Glomerular visceral epithelial cell (primary cell): ENCODE measurements around the gene PIEZO1.

Experiments
- DNase-seq: peaks from one replicate; pipeline ENCODE4 v3.0.0-alpha.2; 2016; ENCODE audit errors: extremely low spot score

The PIEZO1 gene

DNA sequence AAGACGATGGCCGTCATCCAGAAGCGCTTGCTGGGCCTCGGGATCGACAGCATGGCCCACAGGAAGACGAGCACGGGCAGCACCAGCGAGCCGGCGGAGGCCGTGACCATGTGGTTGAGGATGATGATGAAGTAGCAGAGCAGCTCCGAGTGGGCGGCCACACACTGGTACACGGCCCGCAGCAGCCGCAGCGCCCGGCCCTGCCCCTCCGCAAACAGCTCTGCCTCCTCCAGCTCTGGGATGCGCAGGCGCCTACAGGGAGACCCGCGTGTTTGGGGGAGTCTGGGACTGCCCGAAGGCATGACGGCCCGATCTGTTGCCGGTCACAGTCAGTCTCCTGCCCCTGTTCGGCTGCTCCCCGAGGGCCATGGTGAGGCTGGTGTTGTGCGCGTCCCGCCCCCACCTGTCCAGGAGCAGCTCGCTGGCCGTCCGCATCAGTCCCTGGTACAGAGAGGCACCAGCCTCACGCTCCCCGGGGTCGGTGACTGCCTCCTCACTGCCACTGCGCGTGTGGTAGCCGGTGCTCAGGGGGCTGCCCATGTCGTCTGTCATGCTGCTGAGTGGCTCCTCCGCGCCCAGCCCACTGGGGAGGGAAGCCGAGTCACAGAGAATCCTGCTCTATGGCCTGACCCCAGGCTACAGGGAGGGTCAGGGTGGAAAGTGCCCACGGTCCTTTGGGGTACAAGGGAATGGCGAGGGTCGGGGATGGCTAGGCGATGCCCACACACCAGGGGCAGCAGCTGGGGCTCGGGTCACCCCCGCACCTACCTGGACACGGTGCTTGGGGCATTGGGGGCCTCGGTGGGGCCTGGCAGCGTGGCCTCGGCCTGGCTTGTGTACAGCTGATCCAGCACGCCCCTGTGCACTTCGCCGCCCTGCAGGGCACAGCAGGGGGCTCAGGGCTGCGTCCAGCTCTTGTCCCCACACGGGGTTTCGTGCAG, 62.9 kb downstream of the PIEZO1 start:
- no peak for DNase-seq

GRCh38 chr16:88721236-88721635, 63.8 kb downstream of the PIEZO1 start:
- DNase-seq: no peak

GRCh38 chr16:88720396-88720970, 64.5 kb downstream of the PIEZO1 start:
- DNase-seq: no peak

DNA sequence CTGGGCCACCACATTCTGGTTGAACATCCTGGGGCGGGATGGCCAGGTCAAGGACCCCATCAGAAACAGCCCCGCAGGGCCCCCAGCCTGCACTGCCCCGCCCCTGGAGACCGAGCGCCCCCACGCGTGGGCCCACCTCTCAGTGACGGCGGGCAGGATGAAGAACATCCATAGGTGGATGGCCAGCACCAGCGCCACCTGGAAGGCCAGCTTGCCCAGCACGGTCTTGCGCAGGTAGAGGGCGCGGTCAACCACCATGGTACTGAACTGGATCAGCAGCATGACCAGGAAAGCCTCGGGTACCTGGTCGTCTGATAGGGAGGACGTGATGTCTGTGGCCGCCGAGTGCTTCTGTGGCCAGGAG, 65.1 kb downstream of the PIEZO1 start:
- no peak for DNase-seq

- DNase-seq: no peak
Observed at GRCh38 chr16:88719267-88719932, 65.6 kb downstream of the PIEZO1 start.

GRCh38 chr16:88718178-88718577, 66.8 kb downstream of the PIEZO1 start:
- DNase-seq: no peak

GRCh38 chr16:88716601-88717001, 68.4 kb downstream of the PIEZO1 start:
- DNase-seq: no peak

DNA sequence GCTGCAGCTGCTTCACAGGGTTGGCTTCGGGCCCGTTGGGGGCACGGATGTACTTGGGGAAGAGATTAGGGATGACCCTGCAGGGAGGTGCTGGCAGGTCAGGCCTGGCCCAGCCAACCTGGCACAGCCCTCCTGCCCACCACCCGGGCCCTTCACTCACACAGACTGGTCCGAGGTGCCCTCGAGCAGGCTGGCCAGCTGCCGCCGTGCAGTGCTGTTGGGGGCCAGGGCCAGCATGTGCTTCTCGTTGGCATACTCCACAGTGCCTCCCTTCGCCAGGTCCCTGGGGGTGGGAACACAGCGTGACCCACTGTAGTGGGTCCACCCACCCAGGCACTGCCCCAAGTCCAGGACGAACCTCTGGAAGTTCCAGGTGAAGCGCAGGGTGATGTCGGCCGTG, 68.8 kb downstream of the PIEZO1 start:
- no peak for DNase-seq

GRCh38 chr16:88715312-88716190, 69.5 kb downstream of the PIEZO1 start:
- no peak for DNase-seq

DNA sequence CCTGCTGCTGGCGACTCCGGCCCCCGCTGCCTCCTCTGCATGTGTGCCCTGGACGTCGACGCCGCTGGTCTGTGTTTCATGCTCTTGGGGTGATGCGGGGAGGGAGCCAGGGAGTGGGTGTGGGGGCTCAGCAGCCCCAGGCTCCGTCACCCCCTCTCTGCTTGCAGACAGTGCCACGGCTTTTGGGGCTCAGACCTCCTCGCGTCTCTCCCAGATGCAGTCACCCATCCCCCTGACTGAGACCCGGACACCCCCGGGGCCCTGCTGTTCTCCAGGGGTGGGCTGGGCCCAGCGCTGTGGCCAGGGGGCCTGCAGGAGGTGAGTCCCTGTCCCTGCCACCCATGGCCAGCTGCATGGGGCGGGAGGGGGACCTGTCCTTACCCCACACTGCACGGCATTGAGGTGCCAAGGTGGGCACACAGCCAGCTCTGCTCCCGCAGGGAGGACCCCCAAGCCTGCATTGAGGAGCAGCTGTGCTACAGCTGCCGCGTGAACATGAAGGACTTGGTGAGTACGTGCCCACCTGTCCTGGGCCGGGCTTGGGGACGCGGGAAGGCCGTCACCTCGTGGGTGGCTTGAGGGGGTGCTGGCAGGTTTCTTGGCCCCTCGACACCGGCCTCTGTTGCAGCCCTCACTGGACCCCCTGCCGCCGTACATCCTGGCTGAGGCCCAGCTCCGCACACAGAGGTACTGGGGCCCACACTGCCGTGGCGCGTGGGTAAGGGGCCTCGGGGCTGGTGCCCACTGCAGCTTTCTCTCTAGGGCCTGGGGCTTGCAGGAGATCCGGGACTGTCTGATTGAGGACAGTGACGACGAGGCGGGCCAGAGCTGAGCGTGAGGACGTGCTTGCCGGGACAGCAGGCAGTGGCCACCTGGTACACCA, 70.4 kb downstream of the PIEZO1 start:
- DNase-seq: no peak

DNA sequence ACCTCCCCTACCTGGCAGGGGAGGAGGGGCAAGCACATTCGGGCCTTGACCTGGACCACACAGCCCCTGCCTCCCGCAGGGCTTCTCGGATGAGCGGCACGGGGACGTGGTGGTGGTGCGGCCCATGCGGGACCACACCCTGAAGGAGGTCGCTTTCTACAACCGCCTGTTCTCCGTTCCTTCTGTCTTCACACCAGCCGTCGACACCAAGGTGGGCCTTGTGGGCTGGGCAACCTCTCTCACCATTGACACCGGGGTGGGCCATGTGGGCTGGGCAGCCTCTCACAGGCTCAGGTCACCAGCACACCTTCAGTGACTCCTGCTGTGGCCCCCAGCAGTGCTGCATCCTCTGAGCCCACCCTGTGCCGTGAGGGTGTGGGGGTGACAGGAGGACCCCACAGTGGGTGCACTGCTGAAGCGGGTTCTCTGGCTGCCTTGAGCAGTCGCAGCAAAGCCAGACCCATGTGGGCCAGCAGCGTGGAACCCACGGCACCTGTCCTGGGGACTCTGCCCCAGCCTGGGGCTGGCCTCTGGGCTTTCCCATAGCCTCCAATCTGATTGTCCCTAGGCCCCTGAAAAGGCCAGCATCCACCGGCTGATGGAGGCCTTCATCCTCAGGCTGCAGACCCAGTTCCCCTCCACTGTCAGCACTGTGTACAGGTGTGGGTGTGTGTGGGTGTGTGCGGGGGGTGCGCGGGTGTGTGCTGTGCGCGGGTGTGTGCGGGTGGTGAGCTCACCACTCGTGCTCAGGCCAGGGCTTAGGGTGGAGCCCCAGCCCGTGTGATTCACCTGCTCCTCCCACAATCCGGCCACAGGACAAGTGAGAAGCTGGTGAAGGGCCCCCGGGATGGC, 71.2 kb downstream of the PIEZO1 start:
- peak; percentile 44 for DNase-seq

DNA sequence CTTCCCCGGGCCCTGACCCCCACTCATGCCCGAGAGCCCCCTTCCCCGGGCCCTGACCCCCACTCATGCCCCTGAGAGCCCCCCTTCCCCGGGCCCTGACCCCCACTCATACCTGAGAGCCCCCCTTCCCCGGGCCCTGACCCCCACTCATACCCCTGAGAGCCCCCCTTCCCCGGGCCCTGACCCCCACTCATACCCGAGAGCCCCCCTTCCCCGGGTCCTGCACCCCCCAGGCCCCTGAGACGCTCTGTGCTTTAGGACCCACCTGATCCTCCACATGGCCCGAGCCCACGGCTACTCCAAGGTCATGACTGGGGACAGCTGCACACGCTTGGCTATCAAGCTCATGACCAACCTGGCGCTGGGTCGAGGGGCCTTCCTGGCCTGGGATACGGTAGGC, 72.0 kb downstream of the PIEZO1 start:
- DNase-seq: no peak

- no peak for DNase-seq
Observed at GRCh38 chr16:88712362-88712979, 72.5 kb downstream of the PIEZO1 start.

DNA sequence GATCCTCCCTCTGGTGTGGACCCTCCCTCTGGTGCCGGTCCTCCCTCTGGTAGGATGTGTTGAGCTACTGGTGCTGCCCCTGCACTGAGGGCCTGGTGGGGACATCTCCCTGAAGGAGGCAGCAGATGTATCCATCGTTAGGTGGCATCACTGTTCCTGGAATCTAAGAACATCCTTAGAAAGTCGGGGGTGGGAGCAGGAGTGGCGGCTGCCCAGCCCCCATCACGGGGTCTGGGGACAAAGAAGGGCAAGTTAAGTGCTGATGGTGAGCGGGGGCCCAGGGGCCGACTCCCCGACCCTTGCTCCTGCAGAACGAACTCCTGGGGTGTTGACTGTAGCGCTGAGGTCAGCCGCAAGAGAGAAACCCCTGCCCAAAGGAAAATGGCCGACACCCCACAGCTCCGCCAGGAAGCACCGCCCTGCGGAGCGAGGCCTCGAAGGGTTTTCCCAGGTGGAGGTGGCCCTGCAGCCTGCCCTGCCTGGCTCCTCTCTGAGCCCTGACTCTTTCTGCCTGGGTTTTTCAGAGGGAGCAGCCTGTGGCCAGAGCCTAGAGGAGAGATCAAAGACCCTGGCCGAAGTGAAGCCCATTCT, 73.2 kb downstream of the PIEZO1 start:
- no peak for DNase-seq

- no peak for DNase-seq
Observed at GRCh38 chr16:88710556-88710955, 74.5 kb downstream of the PIEZO1 start.

DNA sequence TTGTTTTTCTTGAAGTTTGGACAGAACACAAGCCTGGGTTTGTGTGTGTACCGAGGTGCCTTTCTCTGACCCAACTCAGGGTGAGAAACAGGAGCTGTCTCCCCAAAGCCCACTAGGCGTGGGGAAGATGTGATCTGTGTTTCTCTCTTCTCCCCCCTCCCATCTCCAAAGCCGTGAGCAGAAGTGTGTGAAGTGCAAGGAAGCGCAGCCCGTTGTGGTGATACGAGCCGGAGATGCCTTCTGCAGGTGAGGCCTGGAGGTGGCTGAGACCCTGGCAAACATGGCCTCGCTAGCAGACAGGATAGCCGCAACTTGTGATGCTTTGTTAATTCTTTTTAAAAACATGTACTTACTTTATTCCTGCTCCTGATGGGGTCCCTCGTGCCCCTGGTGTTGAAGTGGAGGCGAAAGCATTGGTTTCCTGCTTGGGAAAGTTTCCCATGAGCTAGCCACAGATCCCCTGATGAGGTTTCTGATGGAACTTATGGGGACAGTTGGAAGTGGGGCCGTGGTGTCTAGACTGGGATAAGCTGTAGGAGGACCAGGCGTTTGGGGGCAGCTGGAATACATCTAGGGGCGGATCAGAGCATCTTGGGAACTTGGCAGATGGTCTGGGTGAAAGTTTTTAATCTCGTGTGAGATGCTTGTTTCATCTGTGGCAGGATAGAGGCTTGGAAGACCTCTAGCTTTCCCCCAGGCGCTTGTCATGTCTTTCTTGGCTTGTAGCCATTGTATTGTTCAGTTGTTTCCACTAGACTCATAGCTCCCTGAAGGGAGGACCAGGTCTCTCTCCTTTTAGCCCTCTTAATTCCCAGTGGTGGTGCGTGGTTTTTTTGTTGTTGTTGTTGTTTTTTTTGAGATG, 77.8 kb downstream of the PIEZO1 start:
- no peak for DNase-seq

- peak; percentile 78 for DNase-seq
Observed at GRCh38 chr16:88706229-88706964, 78.6 kb downstream of the PIEZO1 start, which contains the start of the genes CTU2 and RNF166. CTU2 (plus strand) TSS chr16:88706503; CDS start chr16:88706531, 28 bp downstream. RNF166 (minus strand) TSS chr16:88706408; CDS start chr16:88706325, 83 bp downstream.
